Erythroblast (primary cell): ENCODE data around the gene PDE4D.

Source experiments
- GATA1 ChIP-seq: IDR thresholded peaks from 2 replicates; pipeline ENCODE4 v1.6.1; 2011; ENCODE audit warnings: low read depth, mild to moderate bottlenecking, control low read depth, low read length, moderate library complexity
- POLR2A ChIP-seq: IDR thresholded peaks from 2 replicates; pipeline ENCODE4 v1.6.1; 2011; ENCODE audit warnings: mild to moderate bottlenecking, low read length

- TF ChIP-seq POLR2A (no peak), GATA1 (no peak)
These were observed 232.2 kb downstream of the PDE4D start for GRCh38 chr5:59661311-59661710.
